ENCODE measurements around the gene SHF. TPM values are rescaled to one million over a fixed set of nuclear protein-coding genes. Genes with fewer than 3 reads are reported as not detected.
"Not testable (repeated sequence)": the region's sequence is repeated elsewhere in the genome, so short reads cannot be mapped to it uniquely, and the experiment has no call there.

The SHF gene
- total RNA-seq, result 12.3 TPM

GRCh38 chr15:45187894-45188830, at the start of gene SHF:
Gene SHF (minus strand): TSS chr15:45187966. CDS start chr15:45187951, 15 bp downstream.
- peak; percentile 53 for DNase-seq

- not testable (repeated sequence) for DNase-seq
Measured at GRCh38 chr15:45236806-45237205, 49.0 kb upstream of the SHF start.

GRCh38 chr15:45234562-45235235, 46.9 kb upstream of the SHF start:
- DNase-seq, result no peak

- no peak for DNase-seq
Measured at GRCh38 chr15:45231864-45232562, 44.2 kb upstream of the SHF start.

- no peak for DNase-seq
Measured at GRCh38 chr15:45231132-45231531, 43.4 kb upstream of the SHF start.

- DNase-seq, result no peak
Measured at GRCh38 chr15:45230245-45230965, 42.6 kb upstream of the SHF start.

- DNase-seq, result no peak
Measured at GRCh38 chr15:45228931-45229330, 41.2 kb upstream of the SHF start.

GRCh38 chr15:45225506-45226273, 37.9 kb upstream of the SHF start:
- no peak for DNase-seq

GRCh38 chr15:45224621-45225217, 37.0 kb upstream of the SHF start:
- no peak for DNase-seq

GRCh38 chr15:45221967-45222366, 34.2 kb upstream of the SHF start:
- no peak for DNase-seq

- DNase-seq, result no peak
Measured at GRCh38 chr15:45221053-45221599, 33.4 kb upstream of the SHF start.

- no peak for DNase-seq
Measured at GRCh38 chr15:45212493-45212892, 24.7 kb upstream of the SHF start.

GRCh38 chr15:45205192-45205591, 17.4 kb upstream of the SHF start:
- no peak for DNase-seq

GRCh38 chr15:45203182-45203581, 15.4 kb upstream of the SHF start:
- DNase-seq, result no peak

GRCh38 chr15:45201869-45202268, 14.1 kb upstream of the SHF start:
- no peak for DNase-seq

GRCh38 chr15:45201557-45201859, 13.7 kb upstream of the SHF start:
- no peak for DNase-seq

- peak; percentile 81 for DNase-seq
Measured at GRCh38 chr15:45200799-45201556, 13.2 kb upstream of the SHF start.

- peak; percentile 98 for DNase-seq
Measured at GRCh38 chr15:45200001-45200798, 12.4 kb upstream of the SHF start.

GRCh38 chr15:45199136-45199810, 11.5 kb upstream of the SHF start:
- DNase-seq, result peak; percentile 25

All from skin of body (tissue), 2 donors.